GM19452 (cell line): ENCODE measurements around the gene TRIM47.

ENCODE experiments used
- ATAC-seq: cut with Tn5 transposase; IDR thresholded peaks from one replicate; pipeline ENCODE4 v1.9.1; 2021; ENCODE audit not compliant: unreplicated experiment

The TRIM47 gene

DNA sequence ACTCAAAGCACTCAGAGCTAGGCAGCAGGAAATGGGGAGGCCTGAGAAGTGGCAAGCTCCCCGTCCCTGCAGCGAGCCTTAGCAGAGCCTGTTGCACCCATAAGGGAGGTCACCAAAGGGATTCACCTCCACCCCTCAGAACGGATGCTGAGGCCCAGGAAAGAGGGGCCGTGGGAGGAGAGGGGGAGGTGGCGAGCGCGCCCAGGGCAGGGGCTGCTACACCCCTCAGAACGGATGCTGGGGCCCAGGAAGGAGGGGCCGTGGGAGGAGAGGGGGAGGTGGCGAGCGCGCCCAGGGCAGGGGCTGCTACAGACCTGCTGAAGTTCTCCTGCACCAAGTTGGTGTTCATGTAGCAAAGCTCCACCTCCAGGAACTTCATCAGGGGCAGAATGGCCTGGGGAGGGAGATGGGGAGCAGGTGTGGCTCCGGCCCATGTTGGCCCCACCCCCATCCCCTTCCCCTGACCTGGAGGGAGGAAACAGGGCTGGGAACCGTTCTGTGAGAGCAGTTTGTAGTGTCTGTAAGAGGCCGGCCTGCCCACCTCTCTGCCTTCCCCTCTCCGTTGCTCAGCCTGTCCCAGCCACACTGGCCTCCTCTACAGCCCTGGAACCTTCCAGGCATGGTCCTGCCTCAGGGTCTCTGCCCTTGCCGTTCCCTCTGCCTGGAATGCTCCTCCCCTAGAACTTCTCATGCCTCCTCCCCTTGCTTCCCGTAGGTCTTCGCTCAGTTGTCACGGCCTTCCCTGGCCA lies 45.6 kb downstream of the TRIM47 start:
- ATAC-seq = no peak

DNA sequence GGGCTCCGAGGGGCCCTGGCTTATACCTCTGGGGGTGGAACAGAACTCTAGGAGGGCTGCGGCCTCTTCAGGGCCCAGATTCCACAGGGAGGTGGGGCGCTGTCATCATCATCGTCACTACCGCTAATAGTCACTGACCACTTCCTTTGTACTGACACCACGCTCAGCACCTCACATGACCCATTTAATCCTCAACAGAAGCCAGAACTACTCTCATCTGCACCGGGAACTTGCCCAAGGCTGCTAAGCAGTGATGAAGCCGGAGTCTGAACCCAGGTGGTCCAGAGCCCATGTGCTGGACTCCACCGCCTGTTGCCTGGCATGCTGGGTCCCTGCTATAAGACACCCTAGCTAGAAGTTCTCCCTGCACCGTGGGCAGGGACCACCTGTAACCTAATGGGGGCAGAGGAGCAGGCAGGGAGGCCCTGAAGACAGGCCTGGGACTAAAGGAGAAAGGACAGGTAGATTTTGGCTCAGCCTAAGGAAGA lies 46.2 kb downstream of the TRIM47 start:
- no peak for ATAC-seq

GRCh38 chr17:75831032-75831571 lies 47.3 kb downstream of the TRIM47 start:
- no peak for ATAC-seq

GRCh38 chr17:75830164-75831031 lies 48.0 kb downstream of the TRIM47 start:
- ATAC-seq = no peak

GRCh38 chr17:75829747-75830146 lies 48.6 kb downstream of the TRIM47 start:
- ATAC-seq = no peak

- no peak for ATAC-seq
Measured at GRCh38 chr17:75828741-75829140, 49.6 kb downstream of the TRIM47 start.

GRCh38 chr17:75828076-75828400 lies 50.3 kb downstream of the TRIM47 start:
- ATAC-seq = no peak

DNA sequence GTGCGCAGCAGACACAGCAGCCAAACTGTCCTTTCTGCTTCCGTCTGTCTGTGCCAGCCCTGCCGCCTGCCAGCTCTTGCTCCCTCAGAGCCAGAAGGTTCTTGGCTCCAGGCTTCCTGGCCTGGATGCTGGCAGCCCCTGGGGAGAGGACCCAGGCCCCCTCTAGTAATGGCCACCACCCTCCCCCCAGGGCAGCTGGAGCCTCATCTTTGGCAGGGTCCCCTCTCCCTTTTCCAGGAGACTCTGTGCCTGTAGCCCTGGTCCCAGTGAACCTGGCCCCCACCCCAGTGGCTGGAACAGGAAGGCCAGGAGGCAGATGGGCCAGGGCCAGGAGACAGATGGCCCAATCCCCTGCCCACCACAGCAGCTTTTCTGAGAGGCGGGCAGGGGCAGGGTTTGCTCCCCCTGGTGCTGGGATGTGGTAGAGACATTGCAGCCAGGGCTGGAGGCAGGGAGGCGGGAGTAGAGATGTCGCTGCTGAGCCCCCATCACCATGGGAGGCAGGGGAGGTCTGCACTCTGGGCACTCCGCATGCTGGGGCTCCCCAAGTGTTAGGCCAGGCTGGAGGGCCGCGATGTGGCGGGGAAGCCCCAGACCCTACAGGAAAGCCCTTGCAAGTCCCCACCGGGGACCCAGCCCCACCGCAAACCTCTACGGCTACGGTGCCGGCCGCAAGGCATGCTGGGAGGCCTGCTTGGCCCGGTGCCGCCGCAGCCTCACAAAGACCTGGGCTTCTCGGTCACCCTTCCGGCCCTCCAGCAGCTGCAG lies 50.9 kb downstream of the TRIM47 start:
- no peak for ATAC-seq

DNA sequence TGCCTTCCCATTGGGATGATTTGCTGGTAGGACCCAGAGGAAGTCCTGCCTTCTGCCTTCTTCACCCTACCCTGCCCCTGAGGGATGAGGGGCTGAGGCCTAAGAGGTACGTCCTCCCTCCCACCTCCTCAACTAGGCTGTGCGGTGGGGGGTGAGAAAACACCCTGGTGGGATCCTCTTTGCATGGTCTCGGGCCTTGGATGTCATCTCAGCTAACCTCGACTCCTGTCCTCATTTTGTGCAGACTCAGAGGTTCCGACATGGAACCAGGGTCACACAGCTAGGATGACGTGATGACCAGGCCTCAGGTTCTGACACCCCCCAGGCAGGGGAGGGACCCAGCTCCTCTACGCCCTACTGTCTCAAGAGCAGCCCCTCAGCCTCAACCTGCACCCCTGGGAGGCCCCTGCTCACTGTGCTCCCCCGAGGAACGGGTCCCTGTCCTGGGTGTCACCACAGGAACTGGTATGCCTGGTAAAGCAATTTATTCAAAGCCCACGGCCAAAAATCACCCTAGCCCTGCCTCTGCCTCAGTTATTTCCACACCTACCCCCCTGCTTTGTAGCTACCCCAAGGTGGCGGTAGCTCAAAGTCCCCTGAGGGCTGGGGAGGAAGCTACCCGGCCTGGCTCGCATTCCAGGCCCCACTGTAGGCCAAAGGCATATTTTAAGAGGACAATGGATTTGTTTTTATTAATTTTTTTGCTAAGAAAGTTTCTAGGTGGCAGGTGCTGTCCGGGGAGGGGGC lies 51.6 kb downstream of the TRIM47 start:
- ATAC-seq = no peak

DNA sequence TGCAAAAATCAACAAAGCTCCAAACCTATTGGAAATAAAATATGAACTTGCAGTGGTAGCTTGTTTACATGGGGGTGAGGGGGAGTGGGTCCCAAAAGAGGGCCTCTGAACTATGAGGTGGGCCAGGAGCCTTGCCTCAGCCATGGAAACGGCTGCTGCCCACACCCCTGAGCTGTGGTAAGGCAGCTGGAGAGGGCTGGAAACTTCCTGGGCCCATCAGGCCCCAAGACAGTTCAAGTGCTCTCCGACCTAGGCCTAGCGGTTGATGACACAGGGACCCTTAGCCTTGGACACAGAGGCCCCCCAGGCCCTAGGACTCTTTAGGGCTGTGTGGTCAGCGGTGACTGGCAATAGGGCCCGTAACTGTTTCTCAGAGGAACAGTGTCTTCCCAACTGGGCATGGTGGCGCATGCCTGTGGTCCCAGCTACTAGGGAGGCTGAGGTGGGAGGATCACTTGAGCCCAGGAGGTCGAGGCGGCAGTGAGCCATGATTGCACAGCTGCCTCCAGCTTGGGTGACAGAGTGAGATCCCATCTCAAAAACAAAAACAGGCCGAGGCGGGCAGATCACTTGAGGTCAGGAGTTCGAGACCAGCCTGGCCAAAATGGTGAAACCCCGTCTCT lies 52.5 kb downstream of the TRIM47 start:
- no peak for ATAC-seq

DNA sequence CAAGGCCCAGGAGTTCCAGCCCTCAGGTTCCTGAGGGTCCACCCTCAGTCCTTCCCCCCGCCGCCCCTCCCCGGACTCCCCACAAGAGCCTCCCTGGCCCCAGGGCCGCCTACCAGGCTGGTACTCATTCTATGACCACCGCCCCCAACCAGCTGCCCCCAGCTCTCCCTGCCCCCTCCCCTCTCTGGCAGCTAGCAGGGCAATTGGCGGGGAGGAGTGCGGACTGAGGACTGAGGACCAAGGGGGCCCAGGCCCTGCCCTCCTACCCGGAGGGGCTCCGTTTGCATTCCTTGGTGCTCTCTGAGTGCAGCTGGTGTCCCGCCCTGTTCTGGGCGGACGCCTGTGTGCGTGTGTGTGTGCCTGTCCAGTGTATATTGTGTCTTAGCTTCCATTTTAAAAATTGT lies 53.2 kb downstream of the TRIM47 start:
- ATAC-seq = no peak

- ATAC-seq = no peak
Measured at GRCh38 chr17:75824666-75825065, 53.7 kb downstream of the TRIM47 start.
